Thyroid gland (tissue), 4 donors: ENCODE results near the gene MICAL3. TPM values are rescaled to one million over a fixed set of nuclear protein-coding genes. Genes with fewer than 3 reads are reported as not detected.

ENCODE experiments used
- DNase-seq, 2 donors: peaks; one replicate each; pipeline ENCODE4 v3.0.0-alpha.2; 2019
- H3K27ac ChIP-seq, 3 donors: fragments of 200-600 bp; sonication (generic); 1 replicate in 2 of 3; 2 replicates in 1 of 3; pipeline ENCODE4 v1.5.1; 2016 to 2019; ENCODE audit warnings: mild to moderate bottlenecking in 1 of 3, moderate library complexity in 1 of 3
- H3K27me3 ChIP-seq: fragments of 200-600 bp; sonication (generic); one replicate; pipeline ENCODE4 v1.5.1; 2019
- H3K36me3 ChIP-seq, 2 donors: fragments of 200-600 bp; sonication (generic); one replicate each; pipeline ENCODE4 v1.5.1; 2016 to 2019
- H3K4me1 ChIP-seq, 2 donors: fragments of 200-600 bp; sonication (generic); one replicate each; pipeline ENCODE4 v1.5.1; 2017 to 2019
- H3K4me3 ChIP-seq, 3 donors: fragments of 200-600 bp; sonication (generic); replicated peaks in 1 of 3; 1 replicate in 2 of 3; 2 replicates in 1 of 3; pipeline ENCODE4 v1.5.1; 2016; ENCODE audit warnings: mild to moderate bottlenecking in 1 of 3
- H3K9me3 ChIP-seq: fragments of 200-600 bp; sonication (generic); one replicate; pipeline ENCODE4 v1.5.1; 2017
- POLR2A ChIP-seq, 2 donors: fragments of 450-650 bp; IDR thresholded peaks; one replicate each; pipeline ENCODE4 v1.6.1; 2017; ENCODE audit warnings: antibody characterized with exemption in 2 of 2, mild to moderate bottlenecking in 2 of 2, moderate library complexity in 1 of 2
- WGBS, 2 donors: methylation state at CpG; one replicate each; pipeline ENCODE4 v1.1.5; 2017; 5-methylcytosine and 5-hydroxymethylcytosine counted together
- intact Hi-C: fragments of 100-400 bp; cut with DNase I; formaldehyde crosslinking; loops from one replicate; pipeline ENCODE4 v1.15.1; 2023
- total RNA-seq, 4 donors: library from RNA; depleted of rRNA; stranded (reverse); fragments of >200 nt; gene quantifications; one replicate each; pipeline ENCODE4 v1.2.3, GENCODE V29; 2016
- TF ChIP-seq, protein P1 (sequence below), 6 experiments: fragments of 200-600 bp in 3 of 6; fragments of 450-650 bp in 3 of 6; sonication (generic) in 3 of 6; IDR thresholded peaks; one replicate each; pipeline ENCODE4 v1.5.1; 2016 to 2019; ENCODE audit warnings: antibody characterized with exemption in 6 of 6, mild to moderate bottlenecking in 2 of 6, inconsistent platforms in 1 of 6, moderate library complexity in 1 of 6

Gene MICAL3
- total RNA-seq, 4 donors from 2014 or later = 31.8 to 53.8 (median 43.6) TPM

GRCh38 chr22:17962168-17962567 lies 62.2 kb downstream of the MICAL3 start:
- no peak for DNase-seq
- 94 to 96% methylated on average over 13 of the region's 13 CpGs for WGBS, 2 donors
- Histone ChIP-seq H3K27ac (peak overlapping the region; percentile 85 to 92 (median 92)), H3K4me1 (peaks cover 58 to 75% of the 10 kb centered on the region in 2 donors), H3K27me3 (no peaks in the 10 kb centered on the region), H3K36me3 (no peaks in the 10 kb centered on the region), H3K4me3 (no peak overlapping the region), H3K9me3 (no peaks in the 10 kb centered on the region)
- intact Hi-C loops = no loop called here
- TF ChIP-seq POLR2A (IDR thresholded peaks at IDR 0.05) = no peak
- TF ChIP-seq, protein P1, sequence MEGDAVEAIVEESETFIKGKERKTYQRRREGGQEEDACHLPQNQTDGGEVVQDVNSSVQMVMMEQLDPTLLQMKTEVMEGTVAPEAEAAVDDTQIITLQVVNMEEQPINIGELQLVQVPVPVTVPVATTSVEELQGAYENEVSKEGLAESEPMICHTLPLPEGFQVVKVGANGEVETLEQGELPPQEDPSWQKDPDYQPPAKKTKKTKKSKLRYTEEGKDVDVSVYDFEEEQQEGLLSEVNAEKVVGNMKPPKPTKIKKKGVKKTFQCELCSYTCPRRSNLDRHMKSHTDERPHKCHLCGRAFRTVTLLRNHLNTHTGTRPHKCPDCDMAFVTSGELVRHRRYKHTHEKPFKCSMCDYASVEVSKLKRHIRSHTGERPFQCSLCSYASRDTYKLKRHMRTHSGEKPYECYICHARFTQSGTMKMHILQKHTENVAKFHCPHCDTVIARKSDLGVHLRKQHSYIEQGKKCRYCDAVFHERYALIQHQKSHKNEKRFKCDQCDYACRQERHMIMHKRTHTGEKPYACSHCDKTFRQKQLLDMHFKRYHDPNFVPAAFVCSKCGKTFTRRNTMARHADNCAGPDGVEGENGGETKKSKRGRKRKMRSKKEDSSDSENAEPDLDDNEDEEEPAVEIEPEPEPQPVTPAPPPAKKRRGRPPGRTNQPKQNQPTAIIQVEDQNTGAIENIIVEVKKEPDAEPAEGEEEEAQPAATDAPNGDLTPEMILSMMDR (IDR thresholded peaks at IDR 0.05) = no peak

DNA sequence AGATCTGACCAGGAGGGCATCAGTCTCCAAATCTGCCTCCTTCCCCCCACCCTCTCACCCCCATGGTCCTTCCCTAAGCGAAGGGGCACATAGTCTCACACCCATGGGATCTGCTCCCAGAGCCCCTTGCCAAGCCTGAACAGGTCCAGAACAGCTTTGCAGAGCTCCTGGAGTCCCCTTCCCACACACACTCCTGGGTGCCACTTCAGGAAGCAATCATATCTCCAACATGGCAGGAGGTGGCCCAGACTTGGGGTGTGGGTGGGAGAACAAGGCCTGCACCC lies 63.0 kb downstream of the MICAL3 start:
- Histone ChIP-seq H3K27me3 (no peaks in the 10 kb centered on the region), H3K4me1 (peaks cover 50 to 67% of the 10 kb centered on the region in 2 donors), H3K27ac (peak overlapping the region; percentile 85 to 92 (median 92)), H3K36me3 (no peaks in the 10 kb centered on the region), H3K9me3 (no peaks in the 10 kb centered on the region), H3K4me3 (no peak overlapping the region)
- DNase-seq = no peak
- 20% methylated on average over 1 of the region's 1 CpG; no CpG with 5 or more reads in 1 of the 2 donors for WGBS, 2 donors
- intact Hi-C loops = no loop called here
- TF ChIP-seq, protein P1 (IDR thresholded peaks at IDR 0.05) = no peak
- no peak for TF ChIP-seq POLR2A (IDR thresholded peaks at IDR 0.05)

GRCh38 chr22:17960695-17961445 lies 63.5 kb downstream of the MICAL3 start:
- no peaks in the 10 kb centered on the region for H3K36me3 ChIP-seq
- no peak for TF ChIP-seq POLR2A (IDR thresholded peaks at IDR 0.05)
- TF ChIP-seq, protein P1 (IDR thresholded peaks at IDR 0.05) = no peak
- H3K27me3 ChIP-seq = no peaks in the 10 kb centered on the region
- peak; percentile 73 to 82 for DNase-seq
- peaks cover 45 to 62% of the 10 kb centered on the region in 2 donors for H3K4me1 ChIP-seq
- H3K4me3 ChIP-seq = no peak overlapping the region
- peak overlapping the region; percentile 85 to 92 (median 92) for H3K27ac ChIP-seq
- intact Hi-C loops = no loop called here
- H3K9me3 ChIP-seq = no peaks in the 10 kb centered on the region
- WGBS, 2 donors = 65 to 69% methylated on average over 19 of the region's 19 CpGs

- Histone ChIP-seq H3K9me3 (no peaks in the 10 kb centered on the region), H3K4me3 (no peak overlapping the region), H3K36me3 (no peaks in the 10 kb centered on the region), H3K4me1 (peaks cover 36 to 54% of the 10 kb centered on the region in 2 donors), H3K27ac (peak overlapping the region; percentile 85 to 92 (median 92)), H3K27me3 (no peaks in the 10 kb centered on the region)
- DNase-seq = no peak
- WGBS, 2 donors = 95 to 99% methylated on average over 8 of the region's 8 CpGs
- TF ChIP-seq POLR2A (IDR thresholded peaks at IDR 0.05) = no peak
- TF ChIP-seq, protein P1 (IDR thresholded peaks at IDR 0.05) = no peak
- intact Hi-C loops = no loop called here
Measured at GRCh38 chr22:17960011-17960410, 64.3 kb downstream of the MICAL3 start.

DNA sequence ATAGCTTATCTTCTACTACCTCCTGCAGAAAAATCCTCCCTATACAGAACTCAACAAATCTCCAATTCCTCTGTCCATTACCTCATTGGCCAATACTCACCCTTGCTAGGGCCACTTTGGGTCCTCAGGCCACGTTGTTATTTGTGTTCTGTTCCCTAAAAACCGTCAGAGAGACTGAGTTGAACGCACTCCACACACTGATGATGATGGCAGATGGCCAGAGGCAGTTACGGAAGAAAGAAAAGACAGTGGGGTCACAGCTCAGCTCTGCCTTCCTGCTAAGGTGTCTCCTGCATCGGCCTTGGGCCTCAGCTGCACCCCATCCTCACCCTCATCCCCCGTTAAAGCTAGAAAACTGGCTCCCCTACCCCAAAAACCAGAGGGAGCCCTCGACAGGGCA lies 66.2 kb downstream of the MICAL3 start:
- TF ChIP-seq, protein P1 (IDR thresholded peaks at IDR 0.05) = no peak
- TF ChIP-seq POLR2A (IDR thresholded peaks at IDR 0.05) = no peak
- H3K9me3 ChIP-seq = no peaks in the 10 kb centered on the region
- no peak for DNase-seq
- H3K4me3 ChIP-seq = no peak overlapping the region
- WGBS, 2 donors = 49 to 63% methylated on average over 4 to 7 of the region's 7 CpGs
- H3K27ac ChIP-seq = peak overlapping the region in 2 of 3 donors; percentile 26 to 44
- intact Hi-C loops = no loop called here
- H3K36me3 ChIP-seq = no peaks in the 10 kb centered on the region
- no peaks in the 10 kb centered on the region for H3K27me3 ChIP-seq
- H3K4me1 ChIP-seq = peaks cover 22 to 39% of the 10 kb centered on the region in 2 donors
